HG02938 (cell line): Measurements from ENCODE around the gene SMC6.

ENCODE experiments used
- ATAC-seq: cut with Tn5 transposase; IDR thresholded peaks from one replicate; pipeline ENCODE4 v1.9.1; 2021; ENCODE audit warnings: mild to moderate bottlenecking, moderate library complexity; ENCODE audit not compliant: unreplicated experiment

SMC6 gene

DNA sequence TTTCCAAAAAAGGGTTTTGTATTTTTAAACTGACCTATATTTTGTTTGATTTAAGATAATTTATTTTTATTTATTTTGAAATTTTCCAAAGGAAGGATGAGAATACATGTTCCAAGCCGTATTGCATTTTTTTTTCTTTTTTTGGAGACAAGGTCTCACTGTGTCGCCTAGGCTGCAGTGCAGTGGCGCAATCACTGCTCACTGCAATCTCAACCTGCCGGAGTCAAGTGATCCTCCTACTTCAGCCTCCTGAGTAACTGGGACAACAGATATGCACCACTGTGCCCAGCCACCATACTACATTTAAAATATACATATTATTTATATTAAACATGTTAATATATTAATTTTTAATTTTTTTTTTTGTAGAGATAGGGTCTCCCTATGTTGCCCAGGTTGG lies 15.3 kb upstream of the SMC6 start:
- no peak for ATAC-seq

DNA sequence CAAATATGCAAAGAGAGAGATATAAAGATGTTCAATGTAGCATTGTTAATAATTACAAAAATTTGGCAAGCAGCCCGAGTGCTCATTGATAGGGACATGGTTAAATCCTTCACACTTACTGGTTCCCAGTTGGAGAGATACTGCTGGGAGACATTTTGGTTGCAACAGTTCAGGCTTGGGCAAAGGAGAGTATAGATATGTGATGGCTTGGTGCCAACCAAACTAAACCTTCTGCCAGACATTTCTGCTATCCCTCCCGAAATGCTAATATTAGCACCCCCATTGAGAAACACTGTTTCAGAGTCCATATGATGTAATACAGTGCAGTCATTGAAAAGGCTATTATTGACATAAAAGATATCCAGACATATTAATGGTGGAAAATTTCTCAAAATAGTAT lies 11.8 kb upstream of the SMC6 start:
- ATAC-seq = no peak

- no peak for ATAC-seq
Measured at GRCh38 chr2:17763641-17764333, 10.2 kb upstream of the SMC6 start.

DNA sequence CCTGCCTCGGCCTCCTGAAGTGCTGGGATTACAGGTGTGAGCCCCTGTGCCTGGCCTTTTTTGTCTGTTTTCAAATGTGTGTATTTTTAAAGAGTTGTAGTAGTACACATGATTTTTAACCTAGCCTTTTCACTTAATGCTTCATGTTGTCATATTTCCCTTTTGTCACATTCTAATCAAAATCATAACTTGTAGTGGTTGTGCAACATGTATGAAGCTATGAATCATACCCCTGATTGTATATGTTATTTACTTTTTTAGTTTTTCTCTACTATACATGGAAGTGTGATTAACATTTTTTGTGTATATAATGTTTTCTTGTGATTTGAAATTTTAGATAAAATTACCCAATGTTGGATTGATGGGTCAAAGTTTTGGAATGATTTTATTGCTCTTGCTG lies 8.8 kb upstream of the SMC6 start:
- ATAC-seq = no peak

GRCh38 chr2:17759805-17760204 lies 6.2 kb upstream of the SMC6 start:
- no peak for ATAC-seq

DNA sequence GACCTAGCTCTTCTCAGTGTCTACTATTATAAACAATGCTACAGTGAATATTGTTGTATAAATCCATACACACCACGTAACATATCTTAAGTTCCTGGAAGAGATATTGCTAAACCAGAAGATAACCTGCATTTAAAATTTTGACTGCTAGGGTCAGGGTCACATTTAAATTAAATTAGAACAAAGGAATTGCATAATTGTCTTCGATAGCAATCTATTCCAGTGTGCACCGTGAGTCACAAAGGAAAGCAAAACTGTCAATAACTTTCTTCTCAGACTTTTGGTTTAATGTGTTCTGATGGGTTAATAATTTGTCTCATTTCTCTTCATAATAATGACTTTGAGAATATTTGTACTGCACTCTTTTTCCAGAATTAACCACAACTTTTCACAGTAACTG lies 4.5 kb upstream of the SMC6 start:
- ATAC-seq = no peak

DNA sequence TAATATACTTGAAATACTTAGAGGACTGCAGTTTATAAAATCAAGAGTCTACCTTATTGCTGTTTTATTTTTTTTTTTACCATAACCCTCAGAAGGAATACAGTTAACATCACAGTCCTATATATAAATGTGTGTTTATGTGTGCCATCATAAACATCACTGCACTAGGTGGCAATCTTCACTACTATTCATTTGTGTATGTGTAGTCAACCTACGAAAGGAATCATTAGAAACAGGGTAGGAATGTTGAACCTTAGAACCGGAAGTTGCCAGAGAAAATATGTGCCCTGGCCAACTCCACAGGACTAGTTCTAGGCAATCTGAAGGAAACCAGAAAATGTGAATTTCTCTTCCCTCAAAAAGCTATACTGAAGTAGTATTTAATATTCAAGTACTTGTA lies 3.7 kb upstream of the SMC6 start:
- ATAC-seq = no peak

GRCh38 chr2:17756668-17757067 lies 3.1 kb upstream of the SMC6 start:
- no peak for ATAC-seq

DNA sequence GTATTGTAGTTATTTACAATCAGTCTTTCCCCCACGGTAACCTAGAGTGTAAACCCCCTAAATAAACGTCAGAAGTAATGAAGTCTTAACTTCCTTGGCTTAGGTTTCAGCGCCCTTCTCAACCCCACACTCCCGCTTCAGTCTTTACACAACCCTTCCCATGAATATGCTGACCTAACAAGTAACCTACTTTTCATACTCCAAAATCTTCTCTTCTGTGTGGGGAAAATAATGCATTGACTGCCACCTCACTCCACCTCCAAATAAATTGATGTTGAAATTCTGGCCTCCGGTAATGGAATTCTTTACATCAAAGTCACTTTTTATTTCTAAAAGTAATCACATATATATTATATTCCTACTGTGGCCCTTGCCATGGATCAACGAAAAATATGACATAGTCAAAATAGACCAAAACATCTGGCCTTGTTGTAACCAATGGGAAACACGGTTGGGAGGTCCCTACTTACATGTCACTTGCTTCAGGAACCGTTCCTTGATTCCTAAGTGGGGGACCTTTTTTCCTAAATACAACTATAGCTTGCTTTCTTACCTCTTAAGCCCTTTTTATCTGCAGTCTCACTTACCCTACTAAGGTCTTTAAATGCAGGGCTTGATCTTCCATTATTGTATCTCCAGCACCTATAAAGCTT lies 1.3 kb upstream of the SMC6 start:
- no peak for ATAC-seq

GRCh38 chr2:17752892-17753802 lies 463 bp downstream of the SMC6 start:
- peak; percentile 29 for ATAC-seq

DNA sequence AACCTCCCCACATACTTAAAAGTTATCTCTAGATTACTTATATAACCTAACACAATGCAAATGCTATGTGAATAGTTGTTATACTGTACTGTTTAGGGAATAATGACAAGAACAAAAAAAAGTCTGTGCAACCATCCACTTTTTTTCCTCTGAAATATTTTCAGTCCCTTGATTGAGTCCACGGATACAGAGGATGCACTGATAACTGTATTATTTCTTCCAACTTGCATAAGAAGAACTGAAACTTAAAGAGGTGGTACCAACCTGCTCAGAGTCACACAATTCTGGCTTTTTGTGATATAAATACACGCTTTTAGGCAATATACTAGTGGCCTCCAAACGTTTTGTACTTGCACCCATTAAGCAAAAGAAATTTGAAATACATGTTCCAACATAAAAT lies 1.4 kb downstream of the SMC6 start:
- peak; percentile 13 for ATAC-seq

DNA sequence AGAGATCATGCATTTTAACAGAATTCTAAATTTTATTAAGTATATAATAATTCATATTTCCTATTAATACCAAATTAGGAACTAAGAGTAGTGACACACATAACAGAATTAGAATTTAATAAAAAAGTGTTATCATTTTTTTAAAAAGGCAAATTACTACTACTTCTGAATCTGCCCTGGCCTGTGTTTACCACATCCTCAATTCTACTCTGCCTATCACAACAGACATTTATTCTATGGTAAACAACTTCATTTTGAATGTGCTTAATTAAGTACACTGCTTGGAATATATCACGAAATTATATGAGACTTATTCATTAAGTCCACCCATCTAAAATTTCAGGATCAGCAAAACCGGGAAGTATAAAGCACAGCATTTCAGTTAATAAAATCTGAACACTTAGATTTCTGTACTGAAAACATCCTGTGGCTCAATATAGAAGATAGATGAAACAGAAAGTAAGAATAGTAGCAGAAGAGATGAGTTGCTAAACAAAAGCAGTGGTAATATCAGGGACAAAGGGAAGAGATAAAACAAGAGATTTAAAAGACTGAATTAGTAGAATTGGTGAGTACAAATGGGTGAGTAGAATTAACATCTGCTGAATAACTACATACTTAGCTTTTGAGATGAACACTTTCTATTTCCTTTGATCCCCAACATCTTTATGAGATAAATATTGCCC lies 3.7 kb downstream of the SMC6 start:
- peak; percentile 34 for ATAC-seq

GRCh38 chr2:17748745-17749144 lies 4.9 kb downstream of the SMC6 start:
- no peak for ATAC-seq

- no peak for ATAC-seq
Measured at GRCh38 chr2:17747684-17748452, 5.7 kb downstream of the SMC6 start.

DNA sequence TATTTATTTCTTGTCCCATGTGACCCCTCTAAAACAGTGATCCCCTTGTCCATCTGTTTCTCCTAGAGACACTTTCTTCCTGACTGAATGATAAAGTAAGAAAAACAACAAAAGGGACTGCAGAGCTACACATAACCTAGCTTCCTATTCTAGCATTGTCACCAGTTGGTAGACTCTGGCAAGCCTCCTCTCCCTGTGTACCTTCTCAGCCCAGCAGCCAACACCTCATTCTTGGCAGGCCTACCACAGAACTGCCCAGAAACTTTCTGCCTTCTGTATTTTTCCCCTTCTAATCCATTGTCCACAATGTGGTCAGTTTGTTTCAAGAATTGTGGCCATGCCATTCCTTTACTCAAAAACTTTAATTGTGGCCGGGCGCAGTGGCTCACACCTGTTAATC lies 13.4 kb downstream of the SMC6 start:
- ATAC-seq = no peak

- no peak for ATAC-seq
Measured at GRCh38 chr2:17736989-17737388, 16.6 kb downstream of the SMC6 start.

DNA sequence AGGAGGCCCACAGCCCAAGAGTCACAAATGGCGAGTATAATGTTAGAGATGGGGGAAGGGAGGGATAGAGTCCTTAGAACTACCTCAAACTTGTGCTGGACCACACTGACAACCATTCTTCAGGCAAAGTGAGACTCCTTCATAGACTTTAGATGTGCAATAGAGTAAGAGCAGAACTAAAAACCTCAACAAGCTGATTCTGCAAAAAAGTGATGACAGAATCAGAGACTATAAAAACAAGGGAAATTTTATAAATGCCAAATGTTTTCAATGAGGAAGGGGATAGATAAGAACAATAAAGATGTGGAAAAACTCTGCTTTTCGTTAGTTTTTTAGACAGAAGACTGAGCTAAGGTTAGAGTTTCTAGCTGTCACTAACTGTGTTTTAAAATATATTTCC lies 17.7 kb downstream of the SMC6 start:
- ATAC-seq = no peak

DNA sequence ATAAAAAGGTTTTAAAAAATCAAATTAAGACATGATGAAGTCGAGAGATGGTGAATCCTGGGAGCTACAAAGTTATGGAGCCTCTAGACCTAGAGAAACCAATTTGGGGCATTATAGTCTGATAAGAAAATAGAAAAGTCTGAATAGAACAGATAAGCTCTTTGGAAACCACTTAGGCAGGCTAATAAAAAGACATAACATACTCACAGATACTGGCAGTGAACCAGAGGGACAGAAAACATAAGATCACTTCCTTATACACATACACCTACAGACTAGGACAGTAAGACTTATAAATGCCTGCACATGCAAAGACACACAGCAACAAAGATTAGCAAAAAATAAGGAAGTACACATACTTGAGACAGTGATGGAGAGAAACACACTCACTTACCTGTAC lies 20.0 kb downstream of the SMC6 start:
- no peak for ATAC-seq

DNA sequence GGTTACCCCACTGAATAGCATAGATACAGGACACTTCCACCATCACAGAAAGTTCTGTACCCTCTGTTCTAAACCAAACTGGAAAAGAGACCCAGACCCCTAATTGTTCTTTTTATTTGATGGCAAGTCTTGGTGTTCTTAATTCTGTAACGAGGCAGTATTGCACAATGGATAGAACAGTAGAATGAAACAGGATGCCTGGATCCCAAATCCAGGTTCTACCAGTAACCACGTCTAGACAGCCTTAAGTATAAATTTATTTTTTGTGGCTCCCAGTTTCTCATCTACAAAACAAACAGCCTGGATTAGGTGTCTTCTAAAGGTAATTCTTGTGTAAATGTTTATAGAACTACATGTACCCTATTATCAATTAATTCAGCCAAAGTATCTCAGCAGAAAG lies 23.7 kb downstream of the SMC6 start:
- no peak for ATAC-seq

- no peak for ATAC-seq
Measured at GRCh38 chr2:17728210-17728609, 25.4 kb downstream of the SMC6 start.
